Measurements from ENCODE around the gene TRIP12. TPM values are rescaled to one million over a fixed set of nuclear protein-coding genes. Genes with fewer than 3 reads are reported as not detected.

The TRIP12 gene
- total and polyA plus RNA-seq, 2 of the 8 experiments (the other 6 are each of a cell fraction or from before 2014, with no cell fraction given): 23.1 to 174 TPM

Small RNA genes within 50 kb of the gene (small RNA-seq; reads per million reads assigned to genes)
- gene RNU6-613P (ENCODE audit: insufficient read depth) (not detected), gene RNU6-964P (ENCODE audit: insufficient read depth) (not detected)

Other genes with a start within 250 kb of the TRIP12 start
- 14.6 and 16.3 TPM in 2 replicates for gene DNER, start 207.5 kb downstream of the TRIP12 start, total RNA-seq (2021; fragmentation: NEBNext Ultra II Directional; extraction: Animal tissue kit (Norgen Biotek cat#: 25700))
- gene DNER, start 207.5 kb downstream of the TRIP12 start, polyA plus RNA-seq (2011; rRNA removed): 6.8 and 7.7 TPM in 2 replicates
- gene FBXO36, start 494 bp upstream of the TRIP12 start, total RNA-seq (2021; fragmentation: NEBNext Ultra II Directional; extraction: Animal tissue kit (Norgen Biotek cat#: 25700)): 2.8 and 3.4 TPM in 2 replicates
- gene FBXO36, start 494 bp upstream of the TRIP12 start, polyA plus RNA-seq (2011; rRNA removed): 2.2 and 3.4 TPM in 2 replicates
- gene SLC16A14, start 146.9 kb upstream of the TRIP12 start, total RNA-seq (2021; fragmentation: NEBNext Ultra II Directional; extraction: Animal tissue kit (Norgen Biotek cat#: 25700)): 1.8 and 2.1 TPM in 2 replicates
- 2.8 and 3.0 TPM in 2 replicates for gene SLC16A14, start 146.9 kb upstream of the TRIP12 start, polyA plus RNA-seq (2011; rRNA removed)